Smooth muscle cell of the coronary artery (primary cell): ENCODE measurements around the gene WBP2NL. TPM values are rescaled to one million over a fixed set of nuclear protein-coding genes. Genes with fewer than 3 reads are reported as not detected.

Experiments
- total RNA-seq: library from RNA; depleted of rRNA; stranded (reverse); fragments of >200 nt; gene quantifications from 2 replicates; pipeline ENCODE4 v1.2.3, GENCODE V29; 2014; ENCODE audit warnings: low replicate concordance

Gene WBP2NL, protein sequence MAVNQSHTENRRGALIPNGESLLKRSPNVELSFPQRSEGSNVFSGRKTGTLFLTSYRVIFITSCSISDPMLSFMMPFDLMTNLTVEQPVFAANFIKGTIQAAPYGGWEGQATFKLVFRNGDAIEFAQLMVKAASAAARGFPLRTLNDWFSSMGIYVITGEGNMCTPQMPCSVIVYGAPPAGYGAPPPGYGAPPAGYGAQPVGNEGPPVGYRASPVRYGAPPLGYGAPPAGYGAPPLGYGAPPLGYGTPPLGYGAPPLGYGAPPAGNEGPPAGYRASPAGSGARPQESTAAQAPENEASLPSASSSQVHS
- total RNA-seq = 0.23 and 0.30 TPM in 2 replicates

GRCh38 chr22:41998361-41999261 lies at the start of gene WBP2NL:
Gene WBP2NL, plus strand, starts transcription at chr22:41998788. Its CDS starts 31 bp downstream, at chr22:41998819.

GRCh38 chr22:41951898-41952474 lies 46.6 kb upstream of the WBP2NL start, which contains the start of gene SMIM45:
Gene SMIM45, plus strand, starts transcription at chr22:41952150.

DNA sequence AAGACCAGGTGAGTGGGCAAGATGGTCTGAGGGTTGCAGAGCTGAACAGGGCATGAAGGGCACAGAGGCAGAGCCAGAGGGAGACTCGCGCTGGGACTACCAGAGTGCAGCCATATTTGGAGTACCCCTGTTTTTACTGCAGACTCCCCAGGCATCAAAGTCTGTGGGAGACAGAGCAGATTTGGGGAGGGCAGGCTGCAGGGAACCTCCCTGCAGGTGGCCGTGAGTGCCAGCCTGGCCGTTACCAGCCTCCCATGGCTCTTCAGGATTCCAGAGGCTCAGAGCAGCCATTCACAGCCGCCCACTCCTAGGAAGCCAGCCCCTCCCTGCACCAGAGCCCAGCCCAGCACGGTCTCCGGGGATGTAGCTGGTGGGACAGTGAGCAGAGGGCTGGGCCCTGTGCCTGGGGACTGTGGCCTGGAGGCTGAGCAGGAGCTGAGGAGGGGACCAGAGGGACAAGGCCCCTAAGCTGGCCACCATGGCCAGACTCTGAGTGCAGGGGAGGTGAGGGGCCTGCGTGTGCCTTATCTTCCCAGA lies 29.4 kb upstream of the WBP2NL start, which contains the start of gene SEPTIN3:
Gene SEPTIN3, plus strand, starts transcription at position 334 of the 537 bp plus-strand sequence. CDS start 2,050 bp downstream, outside the sequence.

DNA sequence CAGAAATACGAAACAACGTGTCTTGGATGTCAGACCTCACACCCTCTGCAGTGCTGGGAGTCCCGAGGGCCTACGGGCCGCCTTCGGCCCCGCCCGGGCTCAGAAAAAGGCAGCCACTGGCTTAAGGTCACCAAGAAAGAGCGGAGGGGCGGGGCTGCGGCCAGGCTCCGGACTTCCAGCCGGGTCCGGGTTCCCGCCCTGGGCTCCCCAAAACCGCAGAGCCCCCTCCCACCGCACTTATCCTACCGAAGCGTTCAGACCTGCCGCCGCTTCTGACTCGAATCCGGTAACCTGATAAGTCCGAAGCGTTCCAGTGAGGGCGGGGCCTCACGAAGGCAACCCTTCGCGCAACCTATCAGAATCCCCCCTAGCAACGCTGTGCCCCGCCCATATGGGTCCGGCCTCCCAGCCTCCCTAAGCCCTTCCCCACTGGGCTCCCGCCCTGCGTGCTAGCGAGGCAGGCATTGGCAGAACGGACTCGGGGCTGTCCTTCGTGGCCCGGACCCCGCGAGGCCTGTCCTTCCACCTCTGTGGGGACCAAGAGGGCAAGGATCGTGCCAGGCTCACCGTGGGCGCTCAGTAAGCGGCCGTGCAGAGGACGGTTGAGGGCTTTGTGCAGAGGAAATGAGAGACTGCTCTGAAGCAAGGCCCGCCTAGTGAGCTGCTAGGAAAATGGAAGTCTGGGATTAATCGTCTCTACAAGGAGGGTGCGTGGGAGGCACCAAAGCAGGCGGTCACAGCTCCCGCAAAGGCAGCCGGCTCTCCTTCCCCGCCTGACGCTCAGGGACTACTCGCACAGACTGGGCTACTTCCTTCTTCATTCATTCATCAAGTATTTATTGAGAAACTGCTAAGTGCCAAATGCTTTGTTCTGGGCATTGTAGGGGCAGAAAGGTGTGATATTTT lies 72.2 kb downstream of the WBP2NL start, which contains the start of gene NAGA:
Gene NAGA, minus strand, starts transcription at position 296 of the 906 bp plus-strand sequence. CDS start 515 bp downstream, outside the sequence.

GRCh38 chr22:42074132-42074811 lies 75.7 kb downstream of the WBP2NL start, which contains the start of gene PHETA2:
Gene PHETA2, plus strand, starts transcription at chr22:42074248. Its CDS starts 3,046 bp downstream, at chr22:42077294.

Other genes starting within 250 kb of the WBP2NL start
- 4.0 and 7.5 TPM in 2 replicates for gene CCDC134, start 198.1 kb upstream of the WBP2NL start, total RNA-seq
- 30.1 and 48.3 TPM in 2 replicates for gene SREBF2, start 165.7 kb upstream of the WBP2NL start, total RNA-seq
- gene SHISA8, start 83.7 kb upstream of the WBP2NL start, total RNA-seq = not detected in 2 replicates
- gene TNFRSF13C, start 72.0 kb upstream of the WBP2NL start, total RNA-seq = not detected in 2 replicates
- gene CENPM, start 51.6 kb upstream of the WBP2NL start, total RNA-seq = 0.70 and 9.2 TPM in 2 replicates
- gene SEPTIN3, start 29.3 kb upstream of the WBP2NL start, total RNA-seq = 0.35 TPM in 1 of 2 replicates, not detected in the other
- gene NAGA, start 72.0 kb downstream of the WBP2NL start, total RNA-seq = 27.2 and 38.3 TPM in 2 replicates
- 11.6 and 19.4 TPM in 2 replicates for gene PHETA2, start 75.5 kb downstream of the WBP2NL start, total RNA-seq
- 7.8 and 16.8 TPM in 2 replicates for gene SMDT1, start 80.9 kb downstream of the WBP2NL start, total RNA-seq
- gene NDUFA6, start 92.0 kb downstream of the WBP2NL start, total RNA-seq = 61.3 and 63.1 TPM in 2 replicates
- 0.12 and 0.15 TPM in 2 replicates for gene CYP2D6, start 132.0 kb downstream of the WBP2NL start, total RNA-seq